T-helper 1 cell (primary cell): ENCODE results near the gene SERPIND1.

Experiments used
- DNase-seq, 5 donors: peaks; one replicate each; pipeline ENCODE4 v3.0.0-alpha.2; 2012 to 2020

The SERPIND1 gene

GRCh38 chr22:20793748-20794649 is 20.1 kb downstream of the SERPIND1 start:
- DNase-seq, result no peak

GRCh38 chr22:20794650-20795413 is 20.9 kb downstream of the SERPIND1 start:
- no peak for DNase-seq

- no peak for DNase-seq
These were observed 22.8 kb downstream of the SERPIND1 start for GRCh38 chr22:20796731-20797130.

- no peak for DNase-seq
These were observed 24.3 kb downstream of the SERPIND1 start for GRCh38 chr22:20798218-20798617.

DNA sequence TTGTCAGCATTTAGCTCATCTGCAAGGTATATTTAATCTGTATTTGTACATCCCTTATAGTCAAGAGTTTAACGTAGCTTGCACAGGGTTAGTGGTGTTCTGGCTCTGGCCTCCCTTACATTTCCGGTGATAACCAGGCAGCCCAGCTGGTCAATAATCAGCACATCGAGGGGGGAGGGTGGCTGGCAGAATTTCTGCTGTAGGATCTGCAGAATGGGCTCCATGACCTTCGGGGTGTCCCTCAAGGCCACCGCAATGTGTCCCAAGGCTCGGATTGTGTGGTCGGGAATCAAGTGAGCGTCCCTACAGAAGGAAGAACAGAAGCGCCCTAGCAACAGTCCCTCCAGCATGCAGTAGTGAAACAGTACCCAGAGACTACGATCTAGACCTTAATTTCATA is 25.1 kb downstream of the SERPIND1 start:
- no peak for DNase-seq

GRCh38 chr22:20799449-20799848 is 25.5 kb downstream of the SERPIND1 start:
- DNase-seq, result no peak

DNA sequence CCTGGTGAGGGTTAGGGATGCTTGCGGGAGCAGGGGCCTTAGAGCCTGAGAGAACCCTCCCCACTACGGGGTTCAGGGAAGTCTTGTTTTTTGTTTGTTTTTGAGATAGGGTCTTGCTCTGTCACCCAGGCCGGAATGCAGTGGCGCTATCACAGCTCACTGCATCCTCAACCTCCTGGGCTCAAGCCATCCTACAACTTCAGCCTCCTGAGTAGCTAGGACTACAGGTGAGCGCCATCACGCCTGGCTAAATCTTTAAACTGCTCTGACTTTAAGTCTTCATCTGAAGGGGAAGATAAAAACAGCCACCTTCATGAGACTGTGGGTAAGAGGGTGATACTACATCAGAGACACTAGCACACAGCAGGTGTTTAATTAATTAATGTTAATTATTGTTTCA is 28.5 kb downstream of the SERPIND1 start:
- DNase-seq, result no peak

DNA sequence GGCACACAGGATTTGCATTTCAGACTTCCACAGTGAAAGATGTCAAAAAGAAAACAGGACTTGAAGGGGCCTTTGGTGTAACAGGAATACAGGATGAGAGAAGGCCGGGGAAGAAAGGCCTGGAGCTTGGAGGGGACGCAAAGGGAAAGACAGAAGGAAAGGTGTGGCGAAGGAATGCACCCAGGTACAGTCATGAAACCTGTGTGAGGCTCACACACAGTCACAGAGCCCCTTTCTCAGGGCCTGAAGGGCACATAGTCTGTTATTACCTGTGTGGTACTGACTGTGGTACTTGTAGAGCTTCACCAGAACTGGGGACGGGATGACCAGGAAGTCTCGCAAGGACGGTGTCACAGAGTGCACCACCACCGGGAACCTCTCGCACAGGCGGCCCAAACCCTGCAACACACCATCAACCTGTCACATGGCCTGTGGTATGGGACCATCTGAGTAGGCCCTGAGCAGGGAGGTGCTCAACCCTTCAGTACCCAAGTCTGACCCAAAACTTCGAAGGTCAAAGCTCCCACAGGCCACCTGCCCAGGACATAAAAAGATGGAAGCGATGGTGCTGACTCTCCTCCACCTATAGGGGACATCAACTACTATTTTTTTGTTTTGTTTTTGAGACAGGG is 29.1 kb downstream of the SERPIND1 start:
- DNase-seq, result no peak

- DNase-seq, result peak in 2 of 5 donors; percentile 10 to 18
These were observed 29.9 kb downstream of the SERPIND1 start for GRCh38 chr22:20803696-20804324.

GRCh38 chr22:20804650-20805049 is 30.7 kb downstream of the SERPIND1 start:
- DNase-seq, result no peak

DNA sequence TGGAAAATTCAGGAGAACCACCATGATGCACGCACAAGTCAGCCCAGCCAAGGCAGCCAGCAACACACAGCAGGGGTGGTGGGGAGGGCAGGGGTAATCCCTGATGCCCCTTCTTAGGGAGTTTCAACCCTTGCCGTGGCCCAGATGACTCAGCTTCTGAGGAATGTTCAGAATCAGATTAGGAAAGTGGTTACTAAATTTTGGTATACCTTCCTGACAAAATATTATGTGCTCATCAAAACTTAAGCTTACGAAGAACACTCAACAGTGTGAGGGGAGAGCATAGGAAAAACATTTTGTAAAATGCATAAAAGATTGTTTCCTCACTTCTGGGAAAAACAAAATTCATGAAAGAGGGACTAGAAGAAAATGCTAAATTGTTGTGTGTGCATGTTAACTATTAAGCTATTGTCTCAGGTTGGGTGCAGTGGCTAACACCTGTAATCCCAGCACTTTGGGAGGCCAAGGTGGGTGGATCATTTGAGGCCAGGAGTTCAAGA is 32.1 kb downstream of the SERPIND1 start:
- no peak for DNase-seq

DNA sequence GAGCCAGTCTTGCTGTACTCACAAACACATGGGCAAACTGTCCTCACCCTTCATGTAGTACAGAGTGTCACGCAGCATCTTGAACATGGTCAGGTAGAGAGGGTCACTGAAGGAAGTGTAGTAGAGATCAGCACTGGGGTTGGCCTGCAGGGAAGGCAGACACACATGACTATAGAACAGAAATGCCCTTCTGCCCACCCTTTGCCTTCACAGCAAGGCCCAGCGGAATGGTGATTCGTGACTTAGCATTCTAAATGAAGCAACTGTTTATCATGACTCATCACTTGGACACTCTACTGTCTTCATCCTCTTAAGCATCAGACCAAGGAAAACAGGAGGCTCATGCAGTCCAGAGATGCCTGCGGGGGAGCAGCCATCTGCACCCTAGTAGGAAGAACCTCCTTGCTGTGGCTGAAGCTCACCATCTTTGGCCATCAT is 33.4 kb downstream of the SERPIND1 start:
- no peak for DNase-seq

DNA sequence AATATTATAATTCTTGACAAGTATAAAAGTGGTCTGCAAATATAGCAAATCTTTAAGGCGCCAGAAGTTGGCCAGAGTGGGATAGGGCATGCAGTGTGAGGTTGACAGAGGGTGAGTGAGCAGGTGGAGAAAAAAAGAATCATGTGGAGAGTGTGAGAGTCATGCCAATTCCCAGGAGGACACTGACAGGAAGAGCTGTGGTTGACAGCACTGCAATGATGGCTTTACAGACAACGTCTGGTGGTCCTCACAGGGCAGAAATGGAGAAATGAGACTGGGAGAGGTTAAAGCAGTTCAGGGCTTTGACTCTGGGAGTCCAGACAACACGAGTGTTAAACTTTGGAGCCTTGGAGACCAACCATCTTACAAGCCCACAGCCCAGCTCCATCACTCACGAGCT is 34.9 kb downstream of the SERPIND1 start:
- no peak for DNase-seq

DNA sequence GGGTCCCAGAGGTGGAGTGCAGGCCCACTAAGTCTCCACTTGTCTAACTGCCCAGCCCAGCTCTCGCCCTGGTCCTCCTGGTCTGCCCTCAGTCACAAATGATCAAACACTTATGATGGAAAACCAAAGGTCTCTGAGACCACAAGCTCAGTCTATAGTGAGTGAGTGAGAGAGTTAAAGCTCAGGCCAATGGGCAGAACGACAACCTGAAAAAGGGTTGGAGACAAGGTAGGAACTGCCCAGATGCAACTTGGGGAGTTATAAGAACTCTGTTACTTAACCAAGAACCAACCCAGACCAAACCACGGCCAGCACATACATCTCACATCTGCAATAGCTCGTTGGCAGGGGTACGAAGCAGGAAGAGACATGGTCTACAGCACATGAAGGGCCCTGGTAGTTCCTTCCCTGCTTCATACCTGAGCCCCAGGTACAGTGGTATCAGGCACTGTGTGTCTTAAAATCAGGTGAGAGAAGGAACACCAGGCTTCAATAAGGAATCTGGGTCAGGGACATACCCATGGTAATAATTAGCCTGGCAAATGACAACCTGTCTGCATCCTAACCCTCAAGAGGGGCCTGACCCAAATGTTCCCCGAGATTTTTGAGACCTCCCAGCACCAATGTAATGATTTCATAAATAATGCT is 35.7 kb downstream of the SERPIND1 start:
- no peak for DNase-seq

DNA sequence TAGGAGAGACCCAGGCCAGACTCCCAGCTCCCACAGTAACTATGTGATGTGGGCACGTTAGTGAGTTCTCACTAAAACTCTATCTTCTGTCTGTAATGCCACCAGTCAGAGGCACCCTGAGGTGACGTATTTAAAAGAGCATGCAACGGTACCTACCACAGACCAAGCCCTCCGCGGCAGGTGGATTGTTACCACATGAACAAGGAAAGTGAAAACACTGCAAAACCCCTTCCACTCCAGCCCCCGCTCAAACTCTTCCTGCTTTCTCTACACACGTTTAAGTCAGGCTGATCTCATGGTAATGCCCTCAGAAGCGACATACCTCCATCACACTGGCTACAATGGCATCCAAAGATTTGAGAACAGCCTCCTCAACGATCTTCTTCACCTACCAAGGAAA is 36.7 kb downstream of the SERPIND1 start:
- no peak for DNase-seq

- no peak for DNase-seq
These were observed 37.3 kb downstream of the SERPIND1 start for GRCh38 chr22:20811171-20811570.

GRCh38 chr22:20811971-20812660 is 38.2 kb downstream of the SERPIND1 start:
- no peak for DNase-seq

- no peak for DNase-seq
These were observed 39.1 kb downstream of the SERPIND1 start for GRCh38 chr22:20813056-20813455.

GRCh38 chr22:20814221-20814808 is 40.4 kb downstream of the SERPIND1 start:
- DNase-seq, result no peak

DNA sequence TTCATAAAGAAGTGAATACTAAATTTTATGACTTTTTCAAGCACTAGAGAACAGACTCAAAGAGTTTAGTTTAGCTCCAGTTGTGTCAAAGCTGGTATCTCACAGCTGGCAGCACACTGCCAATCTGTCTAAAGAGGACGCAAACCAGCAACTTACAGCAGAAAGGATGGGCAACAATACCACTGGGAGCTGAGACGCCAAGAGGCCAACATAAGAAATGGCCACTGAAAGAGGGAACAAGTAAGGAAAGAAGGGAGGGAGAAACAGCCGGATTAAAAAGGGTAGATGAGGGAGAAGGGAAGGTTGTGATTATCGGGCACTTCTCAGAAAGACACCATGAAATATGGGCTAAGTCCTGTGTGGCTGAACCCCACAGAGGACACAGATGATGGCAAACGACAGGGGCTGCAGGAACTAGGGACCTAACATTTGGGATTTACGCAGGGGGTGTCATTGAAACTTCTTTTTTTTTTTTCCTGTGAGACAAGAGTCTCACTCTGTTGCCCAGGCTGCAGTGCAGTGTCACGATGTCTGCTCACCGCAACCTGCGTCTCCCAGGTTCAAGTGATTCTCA is 41.7 kb downstream of the SERPIND1 start:
- no peak for DNase-seq

- DNase-seq, result no peak
These were observed 42.6 kb downstream of the SERPIND1 start for GRCh38 chr22:20816559-20816958.
